HL-60/S4 treated with phorbol 12-myristate 13-acetate at 8.2 ng/mL for 4 days and 3 days (cell line): ENCODE results near the gene RCAN1.

Experiments used
- in situ Hi-C: fragments of 300-500 bp; cut with MboI; formaldehyde crosslinking; loops from 2 replicates; pipeline ENCODE4 v1.15.0; 2022; ENCODE audit warnings: low sequenced_read_pairs

Gene RCAN1

DNA sequence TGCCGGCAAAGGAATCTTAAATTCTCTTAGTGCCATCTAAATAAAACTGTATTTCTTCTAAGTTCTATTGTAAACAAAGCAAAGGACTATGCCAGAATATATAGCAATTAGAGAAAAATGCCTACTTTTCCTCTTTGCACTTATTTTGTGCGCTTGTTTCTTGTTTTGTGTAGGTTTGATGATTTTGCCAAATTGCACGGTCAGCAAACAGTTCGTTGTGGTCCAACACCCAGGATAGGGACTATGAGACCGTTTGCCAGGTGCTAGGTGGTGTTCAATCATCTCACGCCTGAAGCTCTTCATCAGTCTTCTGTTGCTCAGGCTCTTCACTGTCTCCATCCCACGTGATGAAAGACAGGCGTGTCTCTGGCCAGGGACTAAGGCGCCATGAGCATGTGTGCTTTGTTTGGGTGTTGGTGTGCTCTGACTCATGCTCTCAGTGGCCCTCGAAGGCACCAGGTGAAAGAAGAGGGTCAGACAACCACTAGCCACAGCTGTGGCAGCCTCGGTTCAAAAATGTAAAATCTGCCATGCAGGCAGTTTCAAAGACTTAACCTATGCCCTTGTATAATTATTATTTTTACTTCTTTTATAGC is 66.0 kb downstream of the RCAN1 start:
- in situ Hi-C loops = no loop called here

DNA sequence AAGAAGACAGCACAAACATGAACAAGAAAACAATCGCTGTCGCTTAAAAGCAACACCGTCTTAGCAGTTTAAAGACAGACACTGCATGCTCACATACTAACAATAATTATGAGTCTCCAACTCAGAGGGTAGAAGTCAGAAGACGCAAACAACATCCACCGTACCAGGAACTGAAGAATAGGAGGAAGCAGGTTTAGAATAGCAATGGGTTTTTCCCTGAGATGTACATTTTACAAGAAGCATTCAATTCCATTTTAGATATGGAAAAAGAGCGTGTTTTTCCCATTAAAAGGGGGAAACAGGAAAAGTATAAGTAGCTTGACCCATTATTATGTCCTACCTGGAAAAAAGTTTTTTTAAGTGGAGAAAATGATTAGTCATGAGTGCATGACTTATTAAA is 68.4 kb downstream of the RCAN1 start:
- in situ Hi-C loops = no loop called here

DNA sequence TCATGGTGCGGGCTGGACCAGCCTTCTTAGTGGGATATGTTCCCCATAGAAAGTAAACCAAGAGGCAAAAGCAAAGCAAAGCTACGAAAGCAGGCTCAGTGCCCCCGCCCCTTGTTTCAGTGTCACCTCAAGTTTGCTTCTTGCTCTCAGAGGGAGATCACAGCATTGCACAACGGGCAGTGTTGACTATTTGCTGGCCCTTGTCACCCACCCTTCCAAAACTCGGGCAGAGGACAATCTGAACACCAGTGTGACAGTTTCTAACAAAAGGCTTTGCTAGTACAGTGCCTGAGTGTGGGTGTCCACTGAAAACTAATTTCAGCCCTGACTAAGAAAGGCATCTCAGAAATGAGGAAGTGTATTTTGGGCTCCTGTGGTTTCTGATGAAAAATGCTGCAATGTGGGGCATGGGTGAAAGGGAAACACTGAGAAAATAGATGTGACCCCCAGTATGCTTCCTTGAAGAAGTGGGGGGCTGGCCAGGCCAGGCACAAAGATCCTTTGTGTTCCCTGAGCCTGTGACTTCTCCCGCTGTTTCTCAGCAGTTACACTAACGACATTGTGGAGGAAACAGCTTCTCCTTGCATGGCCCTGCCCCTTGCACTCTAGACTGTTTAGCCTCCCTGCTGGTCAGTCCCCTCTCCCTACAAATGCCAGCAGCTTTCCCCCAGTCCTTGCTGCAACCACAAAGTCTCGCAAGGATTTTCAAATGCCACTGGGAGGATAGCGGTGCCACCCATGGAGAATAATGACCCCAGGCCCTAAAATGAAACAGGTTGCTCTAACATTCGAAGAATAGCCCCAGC is 69.6 kb downstream of the RCAN1 start:
- in situ Hi-C loops = no loop called here

GRCh38 chr21:34544032-34544496 is 70.8 kb downstream of the RCAN1 start:
- in situ Hi-C loops = no loop called here

GRCh38 chr21:34543017-34543416 is 71.9 kb downstream of the RCAN1 start:
- in situ Hi-C loops = no loop called here

- in situ Hi-C loops = no loop called here
These were observed 74.7 kb downstream of the RCAN1 start for GRCh38 chr21:34540206-34540605.

DNA sequence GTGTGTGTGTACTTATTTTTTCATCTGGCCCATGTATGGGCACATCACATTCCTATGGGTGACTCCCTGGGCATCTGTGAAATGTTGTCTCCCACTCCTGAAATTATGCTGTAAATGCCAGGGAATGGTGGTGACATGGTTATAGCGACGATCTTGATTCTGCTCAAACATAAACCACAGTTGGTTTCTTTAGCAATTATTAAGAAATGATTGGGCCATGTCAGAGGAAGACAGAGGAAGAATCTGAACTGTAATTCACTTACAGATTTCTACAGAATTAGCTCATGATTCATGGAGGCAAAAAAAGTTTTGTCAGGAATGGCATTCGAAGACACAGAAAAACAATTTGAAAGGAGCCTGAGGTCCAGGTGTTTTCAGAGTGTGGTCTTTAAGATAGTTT is 77.1 kb downstream of the RCAN1 start:
- in situ Hi-C loops = no loop called here

DNA sequence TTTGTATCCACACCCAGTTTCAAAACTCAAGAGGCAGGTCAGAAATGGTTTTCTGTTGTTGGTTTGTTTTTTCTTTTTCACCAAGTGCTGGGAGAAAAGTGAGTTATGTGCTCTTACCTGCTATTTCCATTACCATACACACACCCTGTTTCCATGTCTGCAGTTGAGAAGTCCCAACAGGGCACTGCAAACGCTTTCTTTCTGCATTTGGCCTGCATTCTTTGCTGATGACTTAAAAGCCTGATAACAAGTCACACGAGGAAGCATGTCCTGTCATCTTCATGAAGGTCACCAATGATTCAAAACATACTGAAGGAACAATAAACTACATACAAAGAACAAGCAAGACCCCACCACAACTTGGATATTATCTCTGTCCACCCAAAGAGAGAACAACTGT is 78.1 kb downstream of the RCAN1 start:
- in situ Hi-C loops = no loop called here

DNA sequence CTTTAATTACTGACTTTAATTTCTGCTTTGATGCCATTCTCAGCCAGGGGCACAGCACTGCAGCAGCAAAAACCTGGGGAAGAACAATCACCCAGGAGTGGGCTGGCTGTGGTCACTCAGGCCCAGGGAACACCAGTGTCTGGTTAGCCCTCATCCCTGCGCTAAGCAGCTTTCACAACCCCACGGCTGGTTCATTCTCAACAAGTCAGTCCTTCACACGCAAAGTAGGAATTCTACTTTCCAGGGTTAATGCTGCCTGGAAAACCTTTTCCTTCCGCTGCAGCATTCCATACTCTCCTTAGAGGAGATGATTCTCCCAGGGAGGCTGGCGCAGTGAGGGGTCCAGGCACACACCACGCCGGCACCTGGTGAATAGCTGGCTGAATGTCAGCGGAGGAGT is 78.6 kb downstream of the RCAN1 start:
- in situ Hi-C loops = no loop called here

DNA sequence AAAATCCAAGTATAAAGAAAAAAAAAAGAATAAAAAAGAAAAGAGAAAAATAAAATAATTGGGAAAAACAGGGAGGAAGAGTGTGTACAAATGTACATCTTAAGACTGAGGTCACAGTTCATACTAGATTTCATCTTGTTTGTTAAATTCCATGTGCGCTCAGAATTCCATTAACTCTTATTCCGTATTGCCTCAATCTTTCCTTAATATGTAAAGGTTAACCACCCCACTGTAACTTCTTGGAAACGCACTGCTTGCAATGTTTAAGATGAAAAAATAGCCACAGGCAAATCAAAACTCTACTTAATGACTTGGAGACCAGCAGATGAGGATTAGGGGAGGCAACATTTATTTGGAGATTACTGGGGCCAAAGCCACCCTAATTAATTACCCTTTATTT is 79.0 kb downstream of the RCAN1 start:
- in situ Hi-C loops = no loop called here

GRCh38 chr21:34534522-34534921 is 80.4 kb downstream of the RCAN1 start:
- in situ Hi-C loops = no loop called here

- in situ Hi-C loops = no loop called here
These were observed 81.0 kb downstream of the RCAN1 start for GRCh38 chr21:34533938-34534337.

DNA sequence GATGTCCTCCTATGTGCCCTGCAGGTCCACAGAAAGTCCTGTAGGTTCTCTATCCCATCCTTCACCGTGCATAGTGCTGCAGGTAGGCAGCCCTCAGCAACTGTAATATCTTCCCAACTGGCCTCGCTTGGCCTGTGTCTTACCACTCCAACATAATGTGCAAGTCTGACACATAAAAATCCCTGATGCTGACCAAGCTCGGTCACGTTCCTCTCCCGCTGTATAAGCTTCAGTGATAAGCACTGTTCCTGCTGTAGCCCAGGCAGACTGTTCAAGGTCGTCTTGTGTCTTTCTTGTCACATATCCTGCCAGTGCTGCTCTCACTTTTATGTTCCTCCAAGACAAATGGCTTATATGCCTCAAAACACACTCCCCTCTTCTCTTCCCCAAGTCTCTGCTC is 83.5 kb downstream of the RCAN1 start:
- in situ Hi-C loops = no loop called here

- in situ Hi-C loops = no loop called here
These were observed 84.7 kb downstream of the RCAN1 start for GRCh38 chr21:34530261-34530660.

GRCh38 chr21:34528131-34528561 is 86.8 kb downstream of the RCAN1 start:
- in situ Hi-C loops = no loop called here

DNA sequence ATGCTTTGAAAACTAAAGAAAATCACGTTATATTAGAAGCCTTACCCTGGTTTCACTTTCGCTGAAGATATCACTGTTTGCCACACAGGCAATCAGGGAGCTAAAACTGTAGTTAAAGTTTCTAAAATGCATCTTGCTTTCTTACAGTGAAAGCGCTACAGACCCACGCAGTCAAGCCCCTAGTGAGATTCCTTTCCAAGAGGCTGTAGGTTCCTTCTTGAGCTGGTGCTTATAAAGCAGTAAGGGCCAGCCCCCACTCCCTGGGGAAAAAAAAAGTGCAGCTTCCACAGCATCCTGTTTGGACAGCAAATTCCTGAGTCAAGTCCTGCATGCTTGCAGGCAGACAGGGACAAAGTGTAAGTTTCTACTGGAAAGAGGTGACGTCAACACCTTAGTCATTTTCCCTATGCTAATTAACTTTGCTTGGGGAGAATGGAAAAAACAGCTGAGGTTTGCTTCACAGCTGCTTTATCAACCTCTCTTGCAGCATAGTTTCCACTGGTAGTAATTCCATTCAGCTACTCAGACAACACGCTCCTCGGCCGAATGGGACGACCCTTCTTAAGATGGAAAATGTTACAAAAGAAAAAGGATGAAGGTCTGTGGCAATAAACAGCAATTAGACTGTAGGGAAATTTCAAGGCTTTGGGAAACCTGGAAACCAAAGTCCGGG is 88.2 kb downstream of the RCAN1 start:
- in situ Hi-C loops = no loop called here

GRCh38 chr21:34526241-34526617 is 88.7 kb downstream of the RCAN1 start:
- in situ Hi-C loops = no loop called here

- in situ Hi-C loops = no loop called here
These were observed 90.0 kb downstream of the RCAN1 start for GRCh38 chr21:34524646-34525601.

- in situ Hi-C loops = no loop called here
These were observed 91.8 kb downstream of the RCAN1 start for GRCh38 chr21:34523019-34523555.

DNA sequence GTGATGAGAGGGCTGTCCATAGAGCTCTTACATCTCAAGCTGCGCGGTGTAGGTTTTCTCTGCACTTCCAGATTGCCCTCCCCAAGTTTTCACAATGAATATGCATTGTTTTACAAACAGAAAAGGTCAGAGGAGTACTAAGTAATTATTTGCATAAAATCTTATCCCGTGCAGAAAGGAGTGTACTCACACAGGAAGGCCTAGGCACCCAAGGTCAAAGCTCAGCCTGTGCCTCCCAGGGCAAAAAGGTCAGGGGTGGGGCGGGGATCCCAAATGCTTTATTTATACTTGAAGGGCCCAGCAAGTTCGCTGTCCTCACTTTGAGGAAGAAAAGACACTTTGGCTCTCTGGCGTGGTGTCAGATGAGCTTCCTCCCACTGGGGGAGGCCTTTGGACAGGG is 92.6 kb downstream of the RCAN1 start:
- in situ Hi-C loops = no loop called here

DNA sequence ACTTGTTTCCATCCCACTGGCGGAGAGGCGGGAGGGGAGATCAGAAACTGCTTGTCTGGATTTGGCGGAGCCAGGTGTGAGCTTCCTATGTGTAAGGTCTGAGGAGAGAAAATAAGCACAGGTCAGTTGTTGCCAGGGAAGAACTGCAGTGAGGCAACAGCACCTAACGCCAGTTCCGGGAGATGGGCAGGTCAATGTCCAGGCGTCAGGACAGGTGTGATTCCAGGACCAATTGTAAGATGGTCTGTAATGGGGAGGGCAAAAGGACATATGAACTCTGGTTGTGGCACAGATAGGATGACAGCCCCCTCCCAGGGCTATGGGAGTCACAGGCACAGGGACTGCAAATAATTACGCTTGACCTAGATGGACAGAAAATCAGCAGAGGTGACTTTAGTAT is 93.4 kb downstream of the RCAN1 start:
- in situ Hi-C loops = no loop called here
